ENCODE results near the gene MYOZ2. TPM values are rescaled to one million over a fixed set of nuclear protein-coding genes. Genes with fewer than 3 reads are reported as not detected.
A peak's percentile ranks its signal among the peaks of the same experiment; 100 is the strongest.

Gene MYOZ2
- total and polyA plus RNA-seq, 2 of the 13 experiments (the other 11 are each of a cell fraction or from before 2014, with no cell fraction given): 0.03 TPM; not detected in 1

DNA sequence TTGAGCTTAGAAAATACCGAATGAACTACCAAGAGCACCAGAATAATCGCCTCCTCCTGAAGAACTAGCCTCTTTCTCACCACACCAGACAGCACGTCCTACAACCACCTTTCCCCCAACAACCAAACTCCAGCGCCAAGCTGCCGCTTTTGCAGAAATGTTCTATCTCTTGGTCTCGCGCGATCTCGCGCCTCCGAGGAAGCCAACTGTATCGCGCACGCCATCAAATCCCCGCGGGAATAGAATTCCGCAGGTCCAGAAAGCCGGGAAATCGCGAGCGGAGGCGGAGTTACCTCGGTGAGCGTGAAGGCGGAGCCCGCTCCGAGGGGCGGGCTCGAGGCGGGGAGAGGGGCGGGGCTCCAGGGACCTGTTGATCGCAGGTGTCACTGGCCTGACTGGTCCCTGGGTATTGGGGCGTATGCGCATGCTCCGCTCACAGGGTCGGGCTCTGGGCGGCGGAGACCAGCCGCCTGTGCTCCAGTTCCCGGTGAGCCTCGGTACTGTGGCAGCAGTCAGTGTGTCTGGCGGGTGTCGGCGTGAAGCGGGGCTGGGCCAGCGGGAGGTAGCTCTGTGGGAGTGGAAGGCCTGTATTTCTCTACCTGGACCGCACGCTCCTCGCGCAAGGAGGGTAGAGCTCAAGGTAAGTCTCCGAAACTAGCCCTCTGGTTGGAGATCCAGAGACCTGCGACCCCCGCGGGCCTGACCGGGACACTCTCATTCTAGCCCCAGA lies 76.8 kb downstream of the MYOZ2 start, which contains the start of gene USP53 (continued):
- no peak for TF ChIP-seq ONECUT2 (CRISPR knock-in tag; IDR thresholded peaks at IDR 0.05)
- no peak for TF ChIP-seq ZSCAN12 (CRISPR knock-in tag; IDR thresholded peaks at IDR 0.05)
- TF ChIP-seq BORCS8-MEF2B (CRISPR knock-in tag; IDR thresholded peaks at IDR 0.05): peak; percentile 54
- TF ChIP-seq ARNT2 (CRISPR knock-in tag; IDR thresholded peaks at IDR 0.05; ENCODE audit: low read depth): peak; percentile 45
- no peak for TF ChIP-seq ZNF260 (CRISPR knock-in tag; IDR thresholded peaks at IDR 0.05; ENCODE audit: borderline replicate concordance, low read depth)
- no peak; the same call in 1 of the 2 replicates for TF ChIP-seq SP2 (CRISPR knock-in tag; IDR thresholded peaks at IDR 0.05)
- TF ChIP-seq ZKSCAN1 (IDR thresholded peaks at IDR 0.05; ENCODE audit: low read length): no peak
- TF ChIP-seq E2F1 (CRISPR knock-in tag; IDR thresholded peaks at IDR 0.05): no peak; the same call in 1 of the 2 replicates
- TF ChIP-seq ZNF710 (CRISPR knock-in tag; IDR thresholded peaks at IDR 0.05; ENCODE audit: borderline replicate concordance): no peak; the same call in none of the 2 replicates
- TF ChIP-seq, protein P1, sequence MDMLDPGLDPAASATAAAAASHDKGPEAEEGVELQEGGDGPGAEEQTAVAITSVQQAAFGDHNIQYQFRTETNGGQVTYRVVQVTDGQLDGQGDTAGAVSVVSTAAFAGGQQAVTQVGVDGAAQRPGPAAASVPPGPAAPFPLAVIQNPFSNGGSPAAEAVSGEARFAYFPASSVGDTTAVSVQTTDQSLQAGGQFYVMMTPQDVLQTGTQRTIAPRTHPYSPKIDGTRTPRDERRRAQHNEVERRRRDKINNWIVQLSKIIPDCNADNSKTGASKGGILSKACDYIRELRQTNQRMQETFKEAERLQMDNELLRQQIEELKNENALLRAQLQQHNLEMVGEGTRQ (IDR thresholded peaks at IDR 0.05; ENCODE audit: low read depth, low read length): no peak
- TF ChIP-seq, protein P1 (CRISPR knock-in tag; IDR thresholded peaks at IDR 0.05; ENCODE audit: borderline replicate concordance): no peak
- TF ChIP-seq ZNF33A (CRISPR knock-in tag; IDR thresholded peaks at IDR 0.05; ENCODE audit: borderline replicate concordance): no peak; the same call in 1 of the 2 replicates
- TF ChIP-seq DNMT3B (CRISPR knock-in tag; conservative IDR thresholded peaks at IDR 0.05): peak; percentile 12; the same call in 1 of the 2 replicates
- peak; percentile 68 for TF ChIP-seq NR2C2 (CRISPR knock-in tag; IDR thresholded peaks at IDR 0.05; ENCODE audit: borderline replicate concordance)
- no peak for TF ChIP-seq SUZ12 (IDR thresholded peaks at IDR 0.05; ENCODE audit: low read depth, low read length)
- no peak; the same call in 1 of the 2 replicates for TF ChIP-seq HDAC1 (CRISPR knock-in tag; IDR thresholded peaks at IDR 0.05)
- TF ChIP-seq, protein P2, sequence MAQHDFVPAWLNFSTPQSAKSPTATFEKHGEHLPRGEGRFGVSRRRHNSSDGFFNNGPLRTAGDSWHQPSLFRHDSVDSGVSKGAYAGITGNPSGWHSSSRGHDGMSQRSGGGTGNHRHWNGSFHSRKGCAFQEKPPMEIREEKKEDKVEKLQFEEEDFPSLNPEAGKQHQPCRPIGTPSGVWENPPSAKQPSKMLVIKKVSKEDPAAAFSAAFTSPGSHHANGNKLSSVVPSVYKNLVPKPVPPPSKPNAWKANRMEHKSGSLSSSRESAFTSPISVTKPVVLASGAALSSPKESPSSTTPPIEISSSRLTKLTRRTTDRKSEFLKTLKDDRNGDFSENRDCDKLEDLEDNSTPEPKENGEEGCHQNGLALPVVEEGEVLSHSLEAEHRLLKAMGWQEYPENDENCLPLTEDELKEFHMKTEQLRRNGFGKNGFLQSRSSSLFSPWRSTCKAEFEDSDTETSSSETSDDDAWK (CRISPR knock-in tag; IDR thresholded peaks at IDR 0.05): no peak
- TF ChIP-seq IRF1 (CRISPR knock-in tag; IDR thresholded peaks at IDR 0.05; ENCODE audit: low read depth): no peak
- TF ChIP-seq ZNF382 (CRISPR knock-in tag; IDR thresholded peaks at IDR 0.05; ENCODE audit: borderline replicate concordance): no peak
- no peak for TF ChIP-seq HOXA7 (CRISPR knock-in tag; IDR thresholded peaks at IDR 0.05)

All from HepG2 (cell line).